Omental fat pad (tissue), 4 donors: Measurements from ENCODE around the gene RYR1. TPM values are rescaled to one million over a fixed set of nuclear protein-coding genes. Genes with fewer than 3 reads are reported as not detected.

Experiments used
- ATAC-seq: fragments of 150-250 bp; one replicate; pipeline ENCODE4 v1.9.1; 2016; ENCODE audit warnings: mild to moderate bottlenecking, moderate library complexity; ENCODE audit not compliant: low FRiP score
- DNase-seq: peaks from one replicate; pipeline ENCODE4 v3.0.0-alpha.2; 2019; ENCODE audit warnings: low spot score
- CTCF ChIP-seq, 3 donors: fragments of 450-650 bp; IDR thresholded peaks; one replicate each; pipeline ENCODE4 v1.5.1; 2016 to 2017; ENCODE audit warnings: antibody characterized with exemption in 3 of 3, mild to moderate bottlenecking in 3 of 3, moderate library complexity in 2 of 3
- total RNA-seq, 4 donors: library from RNA; depleted of rRNA; stranded (reverse); fragments of >200 nt; gene quantifications; one replicate each; pipeline ENCODE4 v1.1.0, GENCODE V29; 2016

The RYR1 gene
- total RNA-seq, 4 donors from 2014 or later, result 1.9 to 3.6 (median 3.3) TPM

- no peak for TF ChIP-seq CTCF (IDR thresholded peaks at IDR 0.05)
- ATAC-seq (no peak), DNase-seq (no peak)
These were observed 89.4 kb downstream of the RYR1 start for GRCh38 chr19:38522915-38523314.

- no peak for TF ChIP-seq CTCF (IDR thresholded peaks at IDR 0.05)
- ATAC-seq (no peak), DNase-seq (no peak)
These were observed 89.8 kb downstream of the RYR1 start for GRCh38 chr19:38523319-38523718.

- TF ChIP-seq CTCF (IDR thresholded peaks at IDR 0.05), result no peak
- DNase-seq (no peak), ATAC-seq (no peak)
These were observed 90.9 kb downstream of the RYR1 start for GRCh38 chr19:38524369-38524768.

GRCh38 chr19:38524994-38525634, 91.6 kb downstream of the RYR1 start:
- ATAC-seq (no peak), DNase-seq (no peak)
- TF ChIP-seq CTCF (IDR thresholded peaks at IDR 0.05), result no peak

GRCh38 chr19:38526430-38526829, 92.9 kb downstream of the RYR1 start:
- ATAC-seq (no peak), DNase-seq (no peak)
- TF ChIP-seq CTCF (IDR thresholded peaks at IDR 0.05), result no peak

GRCh38 chr19:38527466-38528136, 94.1 kb downstream of the RYR1 start:
- TF ChIP-seq CTCF (IDR thresholded peaks at IDR 0.05), result no peak
- ATAC-seq (no peak), DNase-seq (no peak)

- no peak for DNase-seq
- no peak for ATAC-seq
- TF ChIP-seq CTCF (IDR thresholded peaks at IDR 0.05), result no peak
These were observed 94.8 kb downstream of the RYR1 start for GRCh38 chr19:38528213-38528755.
